ENCODE data around the gene PLXDC1. TPM values are rescaled to one million over a fixed set of nuclear protein-coding genes. Genes with fewer than 3 reads are reported as not detected.

PLXDC1 gene
- polyA plus RNA-seq, 1 donor from 2014 or later = not detected

Other genes with a start within 250 kb of the PLXDC1 start
- gene FBXO47, start 184.2 kb downstream of the PLXDC1 start, polyA plus RNA-seq = not detected
- not detected for gene ARL5C, start 14.5 kb upstream of the PLXDC1 start, polyA plus RNA-seq
- 0.45 TPM for gene CACNB1, start 46.0 kb upstream of the PLXDC1 start, polyA plus RNA-seq
- 3,435 TPM for gene RPL19, start 48.6 kb upstream of the PLXDC1 start, polyA plus RNA-seq
- not detected for gene STAC2, start 74.3 kb upstream of the PLXDC1 start, polyA plus RNA-seq
- 5.0 TPM for gene FBXL20, start 250.0 kb upstream of the PLXDC1 start, polyA plus RNA-seq